H9 (cell line): ENCODE measurements around the gene UNCX. TPM values are rescaled to one million over a fixed set of nuclear protein-coding genes. Genes with fewer than 3 reads are reported as not detected.

ENCODE experiments used
- DNase-seq: peaks from one replicate; pipeline ENCODE4 v3.0.0-alpha.2; 2017
- H2AFZ ChIP-seq: one replicate; pipeline ENCODE4 v1.6.1; 2013; ENCODE audit warnings: mild to moderate bottlenecking, low read length, control low read depth, moderate library complexity
- H2AK5ac ChIP-seq: 2 replicates; pipeline ENCODE4 v1.6.1; 2013; ENCODE audit warnings: low read length, control low read depth, mixed read lengths; ENCODE audit not compliant: insufficient read length
- H2BK120ac ChIP-seq: one replicate; pipeline ENCODE4 v1.6.1; 2013; ENCODE audit warnings: low read depth, mild to moderate bottlenecking, low read length, control low read depth, inconsistent platforms; ENCODE audit not compliant: poor library complexity, severe bottlenecking
- H2BK12ac ChIP-seq: 2 replicates; pipeline ENCODE4 v1.6.1; 2013; ENCODE audit warnings: low read length, control low read depth, mixed read lengths, low read depth; ENCODE audit not compliant: insufficient read length
- H2BK15ac ChIP-seq: 2 replicates; pipeline ENCODE4 v1.6.1; 2013; ENCODE audit warnings: low read depth, low read length, control low read depth
- H2BK20ac ChIP-seq: one replicate; pipeline ENCODE4 v1.6.1; 2013; ENCODE audit warnings: low read depth, mild to moderate bottlenecking, low read length, control low read depth, inconsistent platforms; ENCODE audit not compliant: poor library complexity, severe bottlenecking
- H2BK5ac ChIP-seq: 2 replicates; pipeline ENCODE4 v1.6.1; 2013; ENCODE audit warnings: low read length, control low read depth, mixed read lengths; ENCODE audit not compliant: insufficient read length
- H3K14ac ChIP-seq: 2 replicates; pipeline ENCODE4 v1.6.1; 2013; ENCODE audit warnings: low read length, control low read depth; ENCODE audit not compliant: insufficient read depth
- H3K18ac ChIP-seq: 2 replicates; pipeline ENCODE4 v1.6.1; 2013; ENCODE audit warnings: low read depth, mild to moderate bottlenecking, mixed read lengths, low read length, control low read depth; ENCODE audit not compliant: insufficient read length
- H3K23ac ChIP-seq: 2 replicates; pipeline ENCODE4 v1.6.1; 2013; ENCODE audit warnings: low read length, control low read depth, mixed read lengths, low read depth; ENCODE audit not compliant: insufficient read length
- H3K23me2 ChIP-seq: 2 replicates; pipeline ENCODE4 v1.6.1; 2013; ENCODE audit warnings: low read depth, mild to moderate bottlenecking, mixed read lengths, low read length, control low read depth; ENCODE audit not compliant: insufficient read length, poor library complexity, severe bottlenecking
- H3K27ac ChIP-seq: 2 replicates; pipeline ENCODE4 v1.5.1; 2013; ENCODE audit warnings: low read length, control low read depth, mixed read lengths, low read depth; ENCODE audit not compliant: insufficient read length
- H3K27me3 ChIP-seq: 2 replicates; pipeline ENCODE4 v1.6.1; 2013; ENCODE audit warnings: low read length, control low read depth, inconsistent platforms; ENCODE audit not compliant: insufficient read depth
- H3K4ac ChIP-seq: 2 replicates; pipeline ENCODE4 v1.6.1; 2013; ENCODE audit warnings: low read depth, mild to moderate bottlenecking, control low read depth, inconsistent platforms, low read length, moderate library complexity
- H3K4me1 ChIP-seq: 2 replicates; pipeline ENCODE4 v1.6.1; 2013; ENCODE audit warnings: low read length, control low read depth, inconsistent platforms; ENCODE audit not compliant: insufficient read depth
- H3K4me2 ChIP-seq: 2 replicates; pipeline ENCODE4 v1.6.1; 2013; ENCODE audit warnings: low read length, control low read depth, mixed read lengths; ENCODE audit not compliant: insufficient read length, insufficient read depth
- H3K56ac ChIP-seq: 2 replicates; pipeline ENCODE4 v1.6.1; 2013; ENCODE audit warnings: low read depth, mild to moderate bottlenecking, mixed read lengths, low read length, control low read depth; ENCODE audit not compliant: insufficient read length
- H3K79me1 ChIP-seq: 2 replicates; pipeline ENCODE4 v1.6.1; 2013; ENCODE audit warnings: low read depth, mild to moderate bottlenecking, moderate library complexity, low read length, control low read depth, inconsistent platforms; ENCODE audit not compliant: insufficient read depth, poor library complexity, severe bottlenecking
- H3K79me2 ChIP-seq: 2 replicates; pipeline ENCODE4 v1.6.1; 2013; ENCODE audit warnings: low read length, control low read depth, inconsistent platforms; ENCODE audit not compliant: insufficient read depth
- H3K9ac ChIP-seq: 2 replicates; pipeline ENCODE4 v1.6.1; 2013; ENCODE audit warnings: low read length, control low read depth, mixed read lengths; ENCODE audit not compliant: insufficient read length; ENCODE audit errors: extremely low read depth
- H3K9me3 ChIP-seq: one replicate; pipeline ENCODE4 v1.6.1; 2013; ENCODE audit warnings: low read depth, low read length, inconsistent platforms; ENCODE audit not compliant: control insufficient read depth
- H3T11ph ChIP-seq: one replicate; pipeline ENCODE4 v1.6.1; 2013; ENCODE audit warnings: mild to moderate bottlenecking, low read length, control low read depth, inconsistent platforms
- H4K20me1 ChIP-seq: one replicate; pipeline ENCODE4 v1.6.1; 2013; ENCODE audit not compliant: control insufficient read depth, insufficient read length, insufficient read depth
- H4K5ac ChIP-seq: 2 replicates; pipeline ENCODE4 v1.6.1; 2013; ENCODE audit warnings: low read depth, mild to moderate bottlenecking, mixed read lengths, low read length, control low read depth; ENCODE audit not compliant: insufficient read length
- H4K8ac ChIP-seq: replicated peaks from 2 replicates; pipeline ENCODE4 v1.6.1; 2013; ENCODE audit warnings: low read length, control low read depth, mixed read lengths, low read depth; ENCODE audit not compliant: insufficient read length
- H4K91ac ChIP-seq: 2 replicates; pipeline ENCODE4 v1.6.1; 2013; ENCODE audit warnings: low read depth, mild to moderate bottlenecking, moderate library complexity, mixed read lengths, low read length, control low read depth; ENCODE audit not compliant: insufficient read length
- H3K27ac Mint-ChIP-seq, 3 experiments: 2 replicates in 2 of 3; 3 replicates in 1 of 3; pipeline ENCODE4 v1.8.0; 2020 to 2021; ENCODE audit warnings: mixed read lengths in 3 of 3, mild to moderate bottlenecking in 1 of 3, moderate library complexity in 1 of 3
- H3K27me3 Mint-ChIP-seq: 2 replicates; pipeline ENCODE4 v1.8.0; 2021; ENCODE audit warnings: low read depth, mild to moderate bottlenecking, moderate library complexity, mixed read lengths
- H3K36me3 Mint-ChIP-seq, 3 experiments: 2 replicates in 2 of 3; 3 replicates in 1 of 3; pipeline ENCODE4 v1.8.0; 2020 to 2021; ENCODE audit warnings: low read depth in 3 of 3, mixed read lengths in 3 of 3; ENCODE audit not compliant: insufficient read depth in 1 of 3
- H3K4me1 Mint-ChIP-seq, 2 experiments: 2 replicates each; pipeline ENCODE4 v1.8.0; 2020; ENCODE audit warnings: mixed read lengths in 2 of 2
- H3K4me3 Mint-ChIP-seq, 2 experiments: 2 replicates in 1 of 2; 3 replicates in 1 of 2; pipeline ENCODE4 v1.8.0; 2020 to 2021; ENCODE audit warnings: mild to moderate bottlenecking in 2 of 2, mixed read lengths in 2 of 2, moderate library complexity in 1 of 2
- H3K9me3 Mint-ChIP-seq, 2 experiments: 2 replicates in 1 of 2; 3 replicates in 1 of 2; pipeline ENCODE4 v1.8.0; 2020; ENCODE audit warnings: mild to moderate bottlenecking in 2 of 2, mixed read lengths in 2 of 2, moderate library complexity in 1 of 2
- WGBS: extraction: QIAGEN DNeasy Blood & Tissue Kit; methylation state at CpG from one replicate; pipeline ENCODE4 v1.1.7; 2013; ENCODE audit warnings: missing lambda C conversion rate, low lambda C conversion rate, mixed read lengths; ENCODE audit not compliant: insufficient read length; ENCODE audit errors: extremely low coverage; 5-methylcytosine and 5-hydroxymethylcytosine counted together
- total RNA-seq: library from RNA; stranded (reverse); gene quantifications from 2 replicates; pipeline ENCODE4 v1.2.1, GENCODE V29; 2021
- TF ChIP-seq, protein P1 (sequence below): fragments of 200-600 bp; sonication (generic); conservative IDR thresholded peaks from 3 replicates; pipeline ENCODE4 v1.8.0; 2021; ENCODE audit warnings: antibody characterized with exemption, mild to moderate bottlenecking

UNCX gene
- total RNA-seq, 1 experiment from 2014 or later, result not detected

DNA sequence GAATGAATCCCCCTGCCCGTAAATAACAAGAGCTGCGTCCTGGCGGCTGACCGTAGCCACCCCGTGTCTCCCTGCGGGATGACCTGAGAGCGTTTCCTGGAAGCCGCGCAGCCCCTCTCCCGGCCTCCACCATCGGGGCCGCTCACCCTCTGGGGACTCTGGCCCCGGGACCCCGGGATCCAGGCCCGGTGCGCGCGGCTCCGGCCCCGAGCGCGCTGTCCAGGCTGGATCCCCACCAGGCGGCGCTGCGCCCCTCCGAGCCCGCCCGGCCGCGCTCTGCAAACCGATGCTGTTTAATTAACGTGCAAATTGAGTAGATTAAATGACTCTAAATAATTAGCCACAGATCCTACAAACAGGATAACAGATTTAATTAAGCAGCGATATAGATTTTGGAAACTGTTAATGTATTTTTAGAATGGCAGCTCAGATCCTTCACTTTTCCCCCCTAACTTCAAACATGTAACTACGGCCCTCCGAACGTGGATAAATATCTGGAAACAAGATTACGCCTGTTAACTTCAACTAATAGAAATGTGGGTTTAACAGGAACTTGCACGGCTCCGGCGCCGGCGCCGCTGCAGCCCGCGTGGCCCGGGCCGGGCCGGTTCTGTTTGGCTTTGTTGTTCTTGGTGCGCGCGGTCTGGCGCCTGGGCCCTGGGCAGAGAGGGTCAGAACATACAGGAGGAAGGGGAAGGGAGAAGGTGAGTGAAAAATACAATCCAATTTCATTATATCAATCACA lies 7.1 kb upstream of the UNCX start:
- Histone ChIP-seq H3K4ac (no peak overlapping the region), H2BK120ac (no peak overlapping the region), H4K20me1 (no peaks in the 10 kb centered on the region), H2AFZ (no peak overlapping the region), H2BK5ac (no peak overlapping the region), H4K91ac (no peak overlapping the region), H3K79me2 (no peaks in the 10 kb centered on the region), H3K9me3 (no peaks in the 10 kb centered on the region), H3K27ac (no peak overlapping the region), H2BK12ac (no peak overlapping the region), H3K27me3 (peaks cover 61% of the 10 kb centered on the region), H2AK5ac (no peak overlapping the region), H3K9ac (no peak overlapping the region), H3K23ac (no peak overlapping the region), H3K18ac (no peak overlapping the region), H3K4me2 (no peak overlapping the region), H4K5ac (no peak overlapping the region), H3K23me2 (peaks cover 14% of the 10 kb centered on the region), H4K8ac (no peak overlapping the region), H3K14ac (no peak overlapping the region), H3K56ac (no peak overlapping the region), H3K4me1 (no peaks in the 10 kb centered on the region; the same call in 1 of the 2 replicates), H2BK20ac (no peak overlapping the region), H3K79me1 (no peaks in the 10 kb centered on the region), H2BK15ac (no peak overlapping the region), H3T11ph (no peak overlapping the region)
- 0 out of 5 replicates have a peak, but pooled peaks cover 0 to 2% of the 10 kb centered on the region in 2 experiments for H3K9me3 Mint-ChIP-seq
- H3K4me3 Mint-ChIP-seq, result peak overlapping the region in 1 of 2 experiments; percentile 50; a peak in 2 of 5 replicates
- TF ChIP-seq, protein P1, sequence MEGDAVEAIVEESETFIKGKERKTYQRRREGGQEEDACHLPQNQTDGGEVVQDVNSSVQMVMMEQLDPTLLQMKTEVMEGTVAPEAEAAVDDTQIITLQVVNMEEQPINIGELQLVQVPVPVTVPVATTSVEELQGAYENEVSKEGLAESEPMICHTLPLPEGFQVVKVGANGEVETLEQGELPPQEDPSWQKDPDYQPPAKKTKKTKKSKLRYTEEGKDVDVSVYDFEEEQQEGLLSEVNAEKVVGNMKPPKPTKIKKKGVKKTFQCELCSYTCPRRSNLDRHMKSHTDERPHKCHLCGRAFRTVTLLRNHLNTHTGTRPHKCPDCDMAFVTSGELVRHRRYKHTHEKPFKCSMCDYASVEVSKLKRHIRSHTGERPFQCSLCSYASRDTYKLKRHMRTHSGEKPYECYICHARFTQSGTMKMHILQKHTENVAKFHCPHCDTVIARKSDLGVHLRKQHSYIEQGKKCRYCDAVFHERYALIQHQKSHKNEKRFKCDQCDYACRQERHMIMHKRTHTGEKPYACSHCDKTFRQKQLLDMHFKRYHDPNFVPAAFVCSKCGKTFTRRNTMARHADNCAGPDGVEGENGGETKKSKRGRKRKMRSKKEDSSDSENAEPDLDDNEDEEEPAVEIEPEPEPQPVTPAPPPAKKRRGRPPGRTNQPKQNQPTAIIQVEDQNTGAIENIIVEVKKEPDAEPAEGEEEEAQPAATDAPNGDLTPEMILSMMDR, result peak; percentile 97
- no peaks in the 10 kb centered on the region for H3K36me3 Mint-ChIP-seq
- WGBS, result no CpG with 5 or more reads among the region's 52 CpGs
- DNase-seq, result peak; percentile 25
- peaks cover 94% of the 10 kb centered on the region for H3K27me3 Mint-ChIP-seq
- H3K4me1 Mint-ChIP-seq, result peaks cover 16 to 43% of the 10 kb centered on the region in 2 experiments
- H3K27ac Mint-ChIP-seq, result no peak overlapping the region
